GM12875 (cell line): ENCODE results near the gene PAPPA.

ENCODE experiments used
- H3K4me3 ChIP-seq: one replicate; pipeline ENCODE4 v1.5.1; 2011; ENCODE audit warnings: low read depth, low read length, control low read depth
- TF ChIP-seq, protein P1 (sequence below): IDR thresholded peaks from 2 replicates; pipeline ENCODE4 v1.5.1; 2011; ENCODE audit warnings: low read depth, mild to moderate bottlenecking, control low read depth, inconsistent platforms, low read length, moderate library complexity, borderline replicate concordance; ENCODE audit not compliant: insufficient read depth

PAPPA gene

DNA sequence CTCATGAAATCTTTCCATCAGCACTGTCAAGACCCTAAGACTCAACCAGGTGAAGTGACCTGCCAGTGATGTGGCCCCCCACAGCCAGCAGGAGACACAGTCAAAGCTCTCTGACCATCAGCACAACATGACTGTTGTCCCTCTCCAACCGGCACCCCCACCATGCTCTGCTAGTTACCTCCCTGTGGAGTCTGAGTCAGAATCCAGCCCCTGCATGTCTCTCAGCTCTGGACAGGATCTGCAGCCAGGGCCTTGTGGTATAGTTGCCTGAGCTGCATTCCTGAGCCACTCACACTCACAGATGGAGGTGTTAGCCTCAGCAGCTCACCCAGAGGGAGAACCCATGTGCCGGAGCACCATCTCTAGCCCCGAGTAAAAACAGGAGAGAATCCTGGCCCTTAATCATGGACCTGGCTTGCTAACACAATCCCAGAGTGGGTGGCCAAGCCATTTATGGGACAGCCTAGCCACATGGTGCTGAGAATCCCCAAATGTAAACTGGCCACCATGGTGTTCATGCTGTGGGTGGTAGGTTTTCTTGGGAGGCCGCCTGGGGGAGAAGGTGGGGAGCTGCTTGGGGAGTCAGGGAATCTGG lies 237.8 kb downstream of the PAPPA start:
- no peak overlapping the region for H3K4me3 ChIP-seq
- TF ChIP-seq, protein P1, sequence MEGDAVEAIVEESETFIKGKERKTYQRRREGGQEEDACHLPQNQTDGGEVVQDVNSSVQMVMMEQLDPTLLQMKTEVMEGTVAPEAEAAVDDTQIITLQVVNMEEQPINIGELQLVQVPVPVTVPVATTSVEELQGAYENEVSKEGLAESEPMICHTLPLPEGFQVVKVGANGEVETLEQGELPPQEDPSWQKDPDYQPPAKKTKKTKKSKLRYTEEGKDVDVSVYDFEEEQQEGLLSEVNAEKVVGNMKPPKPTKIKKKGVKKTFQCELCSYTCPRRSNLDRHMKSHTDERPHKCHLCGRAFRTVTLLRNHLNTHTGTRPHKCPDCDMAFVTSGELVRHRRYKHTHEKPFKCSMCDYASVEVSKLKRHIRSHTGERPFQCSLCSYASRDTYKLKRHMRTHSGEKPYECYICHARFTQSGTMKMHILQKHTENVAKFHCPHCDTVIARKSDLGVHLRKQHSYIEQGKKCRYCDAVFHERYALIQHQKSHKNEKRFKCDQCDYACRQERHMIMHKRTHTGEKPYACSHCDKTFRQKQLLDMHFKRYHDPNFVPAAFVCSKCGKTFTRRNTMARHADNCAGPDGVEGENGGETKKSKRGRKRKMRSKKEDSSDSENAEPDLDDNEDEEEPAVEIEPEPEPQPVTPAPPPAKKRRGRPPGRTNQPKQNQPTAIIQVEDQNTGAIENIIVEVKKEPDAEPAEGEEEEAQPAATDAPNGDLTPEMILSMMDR, result no peak

DNA sequence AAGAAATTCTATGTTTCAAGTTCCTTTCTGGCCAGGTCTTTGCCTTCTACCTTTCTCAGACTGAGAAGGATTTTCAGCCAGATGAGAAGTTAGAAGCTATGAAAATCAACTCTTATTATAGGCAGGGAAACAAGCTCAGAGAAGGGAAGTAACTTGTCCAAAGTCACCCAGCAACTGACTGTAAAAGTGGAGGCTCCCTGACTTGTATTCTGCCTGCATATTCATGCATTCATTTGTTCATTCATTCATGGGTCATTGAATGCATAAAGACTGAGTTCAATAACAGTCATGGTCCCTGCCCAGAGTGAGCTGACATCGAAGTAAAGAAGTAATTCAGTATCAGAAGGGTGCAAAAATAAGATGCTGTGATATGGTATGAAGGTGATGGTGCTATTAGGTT lies 239.6 kb downstream of the PAPPA start:
- TF ChIP-seq, protein P1, result no peak
- no peak overlapping the region for H3K4me3 ChIP-seq

DNA sequence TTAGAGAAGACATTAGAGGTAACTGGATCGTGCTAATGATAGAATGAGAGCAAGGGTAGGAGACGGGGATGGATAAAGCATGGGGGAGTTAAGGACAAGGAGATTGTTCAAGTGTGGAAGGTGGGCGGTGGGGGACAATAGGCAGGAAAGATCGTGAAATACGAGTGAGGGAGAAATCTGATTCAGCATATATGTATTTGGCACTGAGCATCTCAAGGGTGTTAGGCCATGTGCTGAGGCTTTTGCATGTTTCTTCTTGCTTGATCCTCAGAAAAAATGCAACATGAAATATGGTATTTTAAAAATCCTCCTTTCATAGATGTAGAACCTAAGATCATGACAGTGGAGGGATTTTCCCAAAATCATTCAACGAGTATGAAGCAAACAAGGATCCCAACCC lies 240.5 kb downstream of the PAPPA start:
- H3K4me3 ChIP-seq, result no peak overlapping the region
- TF ChIP-seq, protein P1, result no peak

DNA sequence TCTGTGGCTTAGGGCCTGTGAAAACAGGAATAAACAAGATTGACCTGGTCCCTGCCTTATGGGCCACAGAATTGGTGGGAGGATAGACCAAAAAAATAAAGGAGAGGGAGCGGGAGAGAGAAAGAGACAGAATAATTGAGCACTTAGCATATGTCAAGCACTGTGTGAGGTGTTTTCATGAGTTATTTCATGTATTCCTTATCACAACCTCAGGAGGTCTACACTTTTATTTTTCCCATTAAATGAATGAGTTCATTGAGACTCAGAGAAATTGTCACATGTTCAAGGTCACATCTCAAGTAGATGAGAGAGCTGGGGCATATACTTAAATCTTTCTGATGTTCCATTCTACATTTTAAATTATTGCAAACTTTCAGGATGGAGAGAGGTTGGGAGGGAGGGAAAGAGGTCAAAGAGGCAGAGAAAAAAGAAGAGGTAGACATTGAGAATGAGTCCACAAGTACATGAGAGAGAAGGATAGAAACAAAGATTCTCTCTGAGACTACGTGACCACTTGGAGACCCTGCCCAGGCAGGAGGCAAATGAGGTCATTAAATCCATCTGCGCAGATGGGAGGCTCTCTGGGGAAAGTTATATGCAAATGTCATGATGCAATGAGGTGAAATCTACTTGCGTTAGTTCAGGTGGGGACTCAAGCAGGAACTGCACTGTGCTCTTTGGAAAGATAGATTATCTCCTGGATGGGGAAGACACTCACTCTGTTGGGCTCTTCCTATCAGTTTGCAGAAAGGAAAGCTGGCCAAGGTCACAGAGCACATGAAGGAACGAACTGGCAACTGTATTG lies 241.5 kb downstream of the PAPPA start:
- no peak overlapping the region for H3K4me3 ChIP-seq
- TF ChIP-seq, protein P1, result no peak

DNA sequence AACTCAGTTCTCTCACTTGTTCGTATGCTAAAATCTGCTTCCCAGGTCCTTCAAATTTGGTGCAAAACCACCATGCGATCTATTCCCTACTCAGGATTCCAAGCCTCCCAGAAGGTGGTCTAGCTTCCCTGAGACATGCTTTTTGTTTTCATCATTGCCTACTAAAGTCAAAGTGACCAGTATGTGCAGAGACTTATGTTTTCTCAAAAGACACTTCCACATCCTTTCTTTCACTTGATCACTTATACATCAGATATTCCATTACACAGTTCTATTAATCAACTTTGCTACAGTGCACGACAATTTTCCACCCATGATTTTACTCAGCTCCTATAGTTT lies 242.1 kb downstream of the PAPPA start:
- TF ChIP-seq, protein P1, result no peak
- no peak overlapping the region for H3K4me3 ChIP-seq

DNA sequence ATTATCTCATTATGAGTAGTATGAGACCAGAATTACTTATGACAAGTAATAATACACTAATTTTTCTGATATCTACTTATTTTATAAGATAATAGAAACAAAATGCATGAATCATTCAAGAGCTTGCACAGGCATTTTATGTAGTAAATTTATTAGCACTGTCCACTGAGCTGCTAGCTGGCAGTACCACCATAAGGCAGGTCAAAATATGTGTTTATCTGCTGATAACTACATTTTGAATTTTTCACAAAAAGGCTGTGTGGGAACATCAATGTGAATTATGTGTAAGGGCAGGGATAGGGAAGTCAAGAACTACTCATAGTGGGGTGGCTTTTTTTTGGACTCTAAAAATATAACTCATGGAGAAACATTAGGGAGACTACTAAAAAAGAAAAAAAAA lies 249.6 kb downstream of the PAPPA start:
- TF ChIP-seq, protein P1, result no peak
- H3K4me3 ChIP-seq, result no peak overlapping the region

DNA sequence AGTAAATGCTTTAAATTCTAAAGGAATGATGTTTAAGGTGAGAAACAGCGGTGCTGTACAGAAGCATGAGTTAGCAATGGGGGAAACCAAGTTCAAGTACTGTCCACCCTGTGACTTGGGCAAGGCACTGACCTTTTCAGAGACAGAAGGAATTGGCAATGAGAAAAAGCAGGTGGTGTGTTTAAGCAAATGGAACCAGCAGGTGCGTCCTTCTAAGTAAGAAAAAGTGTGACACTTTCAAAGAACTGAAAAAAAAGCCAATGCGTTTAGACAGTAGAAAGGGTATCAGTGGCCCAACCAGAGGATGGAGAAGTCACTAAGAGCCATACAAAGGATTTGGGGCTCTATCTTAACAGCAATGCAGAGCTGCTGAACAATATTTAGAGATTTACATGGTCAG lies 250.6 kb downstream of the PAPPA start:
- TF ChIP-seq, protein P1, result no peak
- H3K4me3 ChIP-seq, result no peak overlapping the region
